C4-2B (cell line): ENCODE data around the gene SPATA13.

ENCODE experiments used
- H3K27ac ChIP-seq: fragments of 450-650 bp; 2 replicates; pipeline ENCODE4 v1.5.1; 2017
- CTCF ChIP-seq: fragments of 450-650 bp; conservative IDR thresholded peaks from 2 replicates; pipeline ENCODE4 v1.5.1; 2017; ENCODE audit warnings: mild to moderate bottlenecking
- ZFX ChIP-seq: fragments of 450-650 bp; IDR thresholded peaks from 2 replicates; pipeline ENCODE4 v1.6.1; 2017

The SPATA13 gene

GRCh38 chr13:24274452-24275021 lies 114.0 kb downstream of the SPATA13 start:
- no peak overlapping the region for H3K27ac ChIP-seq
- TF ChIP-seq CTCF = no peak
- TF ChIP-seq ZFX = no peak

GRCh38 chr13:24275041-24275440 lies 114.5 kb downstream of the SPATA13 start:
- TF ChIP-seq CTCF = no peak
- TF ChIP-seq ZFX = no peak

GRCh38 chr13:24276306-24276705 lies 115.8 kb downstream of the SPATA13 start:
- H3K27ac ChIP-seq = no peak overlapping the region
- TF ChIP-seq CTCF = no peak
- TF ChIP-seq ZFX = no peak

More at GRCh38 chr13:24275041-24275440, 114.5 kb downstream of the SPATA13 start:
- no peak overlapping the region for H3K27ac ChIP-seq

- TF ChIP-seq ZFX = no peak
- no peak overlapping the region for H3K27ac ChIP-seq
Observed at GRCh38 chr13:24276861-24277260, 116.3 kb downstream of the SPATA13 start.

GRCh38 chr13:24277761-24278160 lies 117.2 kb downstream of the SPATA13 start:
- no peak overlapping the region for H3K27ac ChIP-seq
- no peak for TF ChIP-seq ZFX
- no peak for TF ChIP-seq CTCF

GRCh38 chr13:24279327-24280110 lies 119.0 kb downstream of the SPATA13 start:
- TF ChIP-seq ZFX (no peak), CTCF (no peak)
- no peak overlapping the region for H3K27ac ChIP-seq

GRCh38 chr13:24280720-24281119 lies 120.2 kb downstream of the SPATA13 start:
- no peak overlapping the region for H3K27ac ChIP-seq
- TF ChIP-seq ZFX (no peak), CTCF (no peak)
